HUES6 (cell line): ENCODE results near the gene CFAP46.

ENCODE experiments used
- H3K27ac ChIP-seq: 2 replicates; pipeline ENCODE4 v1.7.0; 2013; ENCODE audit warnings: low read depth, mild to moderate bottlenecking, low read length, inconsistent platforms
- H3K27me3 ChIP-seq: 2 replicates; pipeline ENCODE4 v1.6.1; 2013; ENCODE audit warnings: low read length; ENCODE audit not compliant: control insufficient read depth, insufficient read depth
- H3K36me3 ChIP-seq: 2 replicates; pipeline ENCODE4 v1.6.1; 2013; ENCODE audit warnings: low read length; ENCODE audit not compliant: control insufficient read depth, insufficient read depth
- H3K4me1 ChIP-seq: 2 replicates; pipeline ENCODE4 v1.6.1; 2013; ENCODE audit warnings: low read length; ENCODE audit not compliant: control insufficient read depth, insufficient read depth
- H3K4me3 ChIP-seq: 2 replicates; pipeline ENCODE4 v1.5.1; 2013; ENCODE audit warnings: low read depth, low read length
- H3K9ac ChIP-seq: one replicate; pipeline ENCODE4 v1.6.1; 2013; ENCODE audit warnings: mild to moderate bottlenecking, low read length
- H3K9me3 ChIP-seq: 2 replicates; pipeline ENCODE4 v1.6.1; 2013; ENCODE audit warnings: low read depth, low read length; ENCODE audit not compliant: control insufficient read depth, insufficient read depth

The CFAP46 gene

GRCh38 chr10:132761395-132762060 lies 180.8 kb downstream of the CFAP46 start:
- Histone ChIP-seq H3K27me3 (no peaks in the 10 kb centered on the region), H3K9me3 (peaks cover 7% of the 10 kb centered on the region; the same call in 1 of the 2 replicates), H3K4me3 (no peak overlapping the region), H3K27ac (no peak overlapping the region), H3K36me3 (0 out of 2 replicates have a peak, but pooled peaks cover under 1% of the 10 kb centered on the region), H3K4me1 (no peaks in the 10 kb centered on the region), H3K9ac (no peak overlapping the region)

- H3K27ac ChIP-seq: no peak overlapping the region
- H3K4me1 ChIP-seq: no peaks in the 10 kb centered on the region
- H3K4me3 ChIP-seq: no peak overlapping the region
- H3K36me3 ChIP-seq: peaks cover 8% of the 10 kb centered on the region; the same call in 1 of the 2 replicates
- no peak overlapping the region for H3K9ac ChIP-seq
- peaks cover 18% of the 10 kb centered on the region; the same call in 1 of the 2 replicates for H3K9me3 ChIP-seq
- H3K27me3 ChIP-seq: no peaks in the 10 kb centered on the region
These were observed 183.5 kb downstream of the CFAP46 start for GRCh38 chr10:132758865-132759264.
